ENCODE measurements around the gene FIBCD1.

The FIBCD1 gene

GRCh38 chr9:130858739-130859705 lies 80.0 kb downstream of the FIBCD1 start:
- no peak for DNase-seq (ENCODE audit: low spot score)

- peak; percentile 75 for DNase-seq (ENCODE audit: low spot score)
Observed at GRCh38 chr9:130857864-130858738, 80.9 kb downstream of the FIBCD1 start.

GRCh38 chr9:130856474-130856873 lies 82.6 kb downstream of the FIBCD1 start:
- DNase-seq (ENCODE audit: low spot score) = no peak

- no peak for DNase-seq (ENCODE audit: low spot score)
Observed at GRCh38 chr9:130854835-130855234, 84.2 kb downstream of the FIBCD1 start.

- no peak for DNase-seq (ENCODE audit: low spot score)
Observed at GRCh38 chr9:130854092-130854491, 85.0 kb downstream of the FIBCD1 start.

GRCh38 chr9:130852801-130853200 lies 86.2 kb downstream of the FIBCD1 start:
- no peak for DNase-seq (ENCODE audit: low spot score)

All from AG08395 (cell line).